Measurements from ENCODE around the gene PSEN1.

The PSEN1 gene

DNA sequence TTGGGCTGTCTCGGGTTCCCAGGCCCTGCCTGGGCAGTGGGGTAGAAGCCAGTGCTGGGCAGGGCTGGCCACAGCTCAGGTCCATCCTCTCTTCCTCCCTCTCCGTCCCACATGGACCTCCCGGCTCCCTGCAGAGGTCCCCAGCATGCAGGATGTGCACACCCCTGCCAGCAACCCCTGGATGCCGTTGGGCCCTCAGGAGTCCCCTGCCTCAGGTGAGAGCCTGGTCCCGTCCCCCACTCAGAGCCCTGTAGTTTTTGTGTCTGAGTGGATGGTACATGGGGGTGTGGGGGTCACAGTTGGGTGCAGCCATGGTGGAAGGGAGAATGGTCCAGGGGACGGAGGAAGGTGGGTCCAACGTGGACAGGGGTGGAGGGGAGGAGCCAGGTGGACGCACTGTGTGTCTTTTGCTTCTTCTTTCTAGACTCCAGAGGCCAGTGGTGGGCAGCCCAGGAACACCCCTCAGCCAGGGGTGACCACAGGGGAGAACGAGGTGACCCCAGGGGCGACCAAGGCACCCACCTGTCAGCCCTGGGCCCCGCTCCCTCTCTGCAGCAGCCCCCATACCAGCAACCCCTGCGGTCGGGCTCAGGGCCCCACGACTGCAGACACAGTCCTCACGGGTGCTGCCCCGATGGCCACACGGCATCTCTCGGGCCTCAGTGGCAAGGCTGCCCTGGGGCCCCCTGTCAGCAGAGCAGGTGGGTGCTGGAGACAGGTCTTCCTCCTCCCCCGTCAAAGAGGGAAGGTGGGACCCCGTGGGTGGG, 122.7 kb downstream of the PSEN1 start:
- DNase-seq, result no peak

DNA sequence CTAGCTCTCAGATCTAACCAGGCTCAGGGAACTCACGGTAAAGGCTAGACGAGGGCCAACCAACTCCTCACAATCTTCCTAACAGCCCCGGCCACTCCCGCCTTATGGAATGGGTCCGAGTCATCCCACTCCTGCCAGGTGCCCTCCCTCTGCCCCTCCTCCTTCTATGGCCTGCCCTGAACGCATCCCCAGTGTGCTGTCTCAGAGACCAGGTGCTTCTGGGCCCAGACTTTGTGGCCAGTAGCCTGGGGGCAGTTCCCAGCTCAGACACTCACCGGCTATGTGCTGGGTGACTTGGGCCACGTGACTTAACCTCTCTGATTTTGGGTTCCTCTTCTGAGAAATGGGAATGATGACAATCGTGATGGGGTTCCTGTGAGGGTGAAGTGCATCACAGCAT, 123.5 kb downstream of the PSEN1 start:
- no peak for DNase-seq

DNA sequence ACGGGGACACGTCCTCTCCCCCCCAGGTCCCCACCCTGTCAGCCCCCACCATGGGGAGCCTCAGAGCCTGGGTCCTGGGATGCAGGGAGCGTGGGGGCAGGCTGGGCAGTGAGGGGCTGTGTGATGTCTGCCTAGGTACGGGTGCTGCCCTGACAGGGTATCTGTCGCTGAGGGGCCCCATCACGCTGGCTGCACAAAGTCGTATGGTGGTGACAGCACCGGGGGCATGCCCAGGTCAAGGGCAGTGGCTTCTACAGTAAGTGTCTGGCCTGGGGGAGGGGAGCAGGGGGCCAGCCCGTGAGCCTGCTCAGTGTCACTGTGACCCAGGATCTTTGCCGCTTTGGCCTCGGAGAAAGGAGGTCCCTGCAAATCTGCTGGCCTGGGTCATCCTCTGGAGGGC, 124.3 kb downstream of the PSEN1 start:
- DNase-seq, result no peak

DNA sequence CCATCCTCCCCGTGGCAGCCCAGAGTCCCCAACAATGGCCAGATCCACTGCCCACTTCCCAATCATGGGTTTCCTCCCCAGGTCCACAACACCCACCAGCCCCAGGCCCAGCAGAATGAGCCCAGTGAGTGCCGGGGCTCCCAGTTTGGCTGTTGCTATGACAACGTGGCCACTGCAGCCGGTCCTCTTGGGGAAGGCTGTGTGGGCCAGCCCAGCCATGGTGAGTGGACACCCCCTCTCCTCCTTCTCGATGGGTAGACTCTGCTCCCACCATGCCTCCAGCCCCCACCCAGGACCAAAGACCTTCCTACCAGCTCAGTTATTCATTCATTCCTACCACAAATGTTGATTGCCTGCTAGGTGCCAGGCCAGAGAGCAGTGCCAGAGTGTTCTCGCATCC, 124.8 kb downstream of the PSEN1 start:
- DNase-seq, result no peak

DNA sequence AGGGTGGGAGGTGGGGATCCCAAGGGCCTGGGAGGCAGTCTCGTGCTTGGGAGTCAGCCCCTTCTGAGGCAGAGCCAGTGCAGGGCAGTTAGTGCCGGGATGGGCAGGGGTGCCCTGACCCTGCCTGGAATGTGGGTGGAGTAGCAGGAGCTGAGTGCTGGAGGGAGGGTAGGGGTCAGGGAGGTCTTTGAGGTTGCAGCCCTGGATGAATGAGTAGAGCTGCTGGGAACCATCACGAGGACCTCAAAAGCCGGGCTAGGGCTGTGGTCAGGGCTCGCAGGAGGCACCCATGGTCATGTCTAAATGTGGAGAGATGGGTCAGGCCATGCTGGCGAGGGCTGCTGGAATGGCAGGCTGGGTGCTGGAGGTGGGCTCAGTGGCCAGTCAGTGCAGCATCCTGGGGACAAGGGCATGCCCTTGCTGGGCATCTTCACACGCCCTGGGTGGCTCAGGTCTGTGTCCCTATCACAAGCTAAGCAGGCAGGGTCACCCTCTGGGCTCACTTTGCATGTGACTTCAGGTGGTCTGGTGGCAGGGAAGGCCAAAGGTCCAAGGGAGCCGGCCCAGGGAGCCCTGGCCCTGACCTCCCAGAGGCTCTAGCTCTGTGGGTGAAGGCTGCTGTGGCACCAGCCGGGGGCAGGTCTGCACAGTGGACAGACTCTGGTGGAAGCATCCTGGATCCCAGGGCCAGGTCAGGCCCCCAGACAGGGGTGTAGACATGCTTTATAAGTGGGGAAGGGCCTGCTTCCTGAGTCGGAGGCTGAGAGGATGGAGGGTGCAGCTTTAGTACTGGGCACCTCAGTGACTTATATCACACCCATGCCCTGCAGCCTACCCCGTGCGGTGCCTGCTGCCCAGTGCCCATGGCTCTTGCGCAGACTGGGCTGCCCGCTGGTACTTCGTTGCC, 125.5 kb downstream of the PSEN1 start:
- DNase-seq, result no peak

DNA sequence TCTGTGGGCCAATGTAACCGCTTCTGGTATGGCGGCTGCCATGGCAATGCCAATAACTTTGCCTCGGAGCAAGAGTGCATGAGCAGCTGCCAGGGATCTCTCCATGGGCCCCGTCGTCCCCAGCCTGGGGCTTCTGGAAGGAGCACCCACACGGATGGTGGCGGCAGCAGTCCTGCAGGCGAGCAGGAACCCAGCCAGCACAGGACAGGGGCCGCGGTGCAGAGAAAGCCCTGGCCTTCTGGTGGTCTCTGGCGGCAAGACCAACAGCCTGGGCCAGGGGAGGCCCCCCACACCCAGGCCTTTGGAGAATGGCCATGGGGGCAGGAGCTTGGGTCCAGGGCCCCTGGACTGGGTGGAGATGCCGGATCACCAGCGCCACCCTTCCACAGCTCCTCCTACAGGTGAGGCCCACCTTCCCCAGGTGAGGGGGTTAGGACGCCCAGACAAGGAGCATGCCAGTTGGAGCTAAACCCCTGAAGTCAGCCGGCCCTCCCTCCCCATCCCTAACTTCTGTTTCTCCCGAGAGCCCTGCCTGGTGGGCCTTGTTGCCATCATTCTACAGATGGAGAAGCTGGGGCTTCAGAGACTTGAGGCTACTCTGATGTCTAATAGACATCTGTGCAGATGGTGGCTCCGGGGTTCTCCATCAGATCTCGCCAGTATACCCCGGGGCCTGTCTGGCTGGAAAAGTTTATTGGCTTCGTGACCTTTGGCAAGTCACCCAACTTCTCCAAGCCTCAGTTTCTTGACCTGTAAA, 126.3 kb downstream of the PSEN1 start:
- DNase-seq, result no peak

DNA sequence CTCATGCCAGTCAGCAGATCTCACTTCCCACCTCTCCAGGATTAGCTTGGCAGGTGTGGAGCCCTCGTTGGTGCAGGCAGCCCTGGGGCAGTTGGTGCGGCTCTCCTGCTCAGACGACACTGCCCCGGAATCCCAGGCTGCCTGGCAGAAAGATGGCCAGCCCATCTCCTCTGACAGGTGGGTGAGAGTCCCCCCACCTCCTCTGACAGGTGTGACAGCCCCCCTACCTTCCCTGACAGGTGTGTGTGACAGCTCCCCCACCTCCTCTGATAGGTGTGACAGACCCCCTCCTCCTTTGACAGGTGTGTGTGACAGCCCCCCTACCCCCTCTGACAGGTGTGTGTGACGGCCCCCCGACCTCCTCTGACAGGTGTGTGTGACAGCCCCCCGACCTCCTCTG, 127.3 kb downstream of the PSEN1 start:
- DNase-seq, result no peak

DNA sequence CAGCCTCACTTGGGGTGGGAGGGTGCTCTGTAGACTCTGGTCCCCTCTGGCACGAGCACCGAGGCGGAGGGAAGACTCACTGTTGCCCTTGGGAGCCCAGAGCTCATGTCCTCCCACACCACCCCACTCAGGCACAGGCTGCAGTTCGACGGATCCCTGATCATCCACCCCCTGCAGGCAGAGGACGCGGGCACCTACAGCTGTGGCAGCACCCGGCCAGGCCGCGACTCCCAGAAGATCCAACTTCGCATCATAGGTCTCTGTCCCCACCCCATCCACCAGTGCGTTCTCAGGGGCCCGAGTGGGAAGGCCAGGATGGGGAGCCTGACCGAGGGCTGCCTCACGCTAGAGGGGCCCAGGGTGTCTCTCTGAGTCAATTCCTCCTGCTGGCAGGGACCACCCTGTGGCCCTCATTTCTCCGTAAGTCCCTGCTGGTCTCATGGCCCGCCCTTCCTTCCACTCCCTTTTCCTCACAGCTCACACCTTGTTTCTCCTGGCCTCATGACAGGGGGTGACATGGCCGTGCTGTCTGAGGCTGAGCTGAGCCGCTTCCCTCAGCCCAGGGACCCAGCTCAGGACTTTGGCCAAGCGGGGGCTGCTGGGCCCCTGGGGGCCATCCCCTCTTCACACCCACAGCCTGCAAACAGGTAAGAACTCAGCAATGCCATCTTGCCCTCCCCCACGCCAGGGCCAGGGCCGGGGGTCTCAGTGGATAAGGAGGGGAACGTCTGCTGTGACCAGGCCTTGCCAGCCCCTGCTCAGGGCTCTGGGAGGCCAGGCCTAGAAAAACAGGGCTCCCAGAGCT, 128.0 kb downstream of the PSEN1 start:
- DNase-seq, result no peak

DNA sequence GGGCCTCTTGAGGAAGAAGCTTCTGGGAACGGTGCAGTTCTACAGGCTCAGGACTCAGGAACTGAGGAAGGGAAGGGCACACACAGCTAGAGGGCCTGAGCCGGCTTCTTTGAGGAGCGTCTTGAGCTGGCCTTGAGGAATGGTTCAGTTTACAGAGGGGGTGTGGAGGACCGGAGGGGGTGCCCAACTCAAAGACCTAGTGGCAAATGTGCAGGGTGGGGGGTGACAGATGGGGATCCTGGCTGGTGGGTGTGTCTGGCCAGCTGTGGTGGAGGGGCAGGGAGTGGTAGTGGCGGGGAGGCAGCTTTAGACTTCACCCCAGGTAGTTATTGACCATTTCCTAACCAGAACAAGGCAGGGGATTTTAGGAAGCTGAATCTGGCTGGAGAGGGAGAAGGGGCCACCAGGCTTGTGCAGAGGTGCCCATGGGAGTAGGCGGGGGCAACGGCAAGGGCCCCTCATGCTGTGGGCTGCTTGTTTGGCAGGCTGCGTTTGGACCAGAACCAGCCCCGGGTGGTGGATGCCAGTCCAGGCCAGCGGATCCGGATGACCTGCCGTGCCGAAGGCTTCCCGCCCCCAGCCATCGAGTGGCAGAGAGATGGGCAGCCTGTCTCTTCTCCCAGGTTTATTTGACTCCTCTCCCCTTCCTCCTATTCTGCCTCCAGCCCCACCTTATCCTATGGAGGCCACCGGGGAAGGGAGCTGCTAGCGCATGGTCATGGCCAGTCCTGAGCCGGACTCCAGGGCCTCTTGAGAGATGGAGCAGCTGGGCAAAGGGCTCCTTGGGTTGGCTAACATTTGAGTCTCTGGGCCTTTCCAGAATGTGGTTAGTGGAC, 128.8 kb downstream of the PSEN1 start:
- no peak for DNase-seq

DNA sequence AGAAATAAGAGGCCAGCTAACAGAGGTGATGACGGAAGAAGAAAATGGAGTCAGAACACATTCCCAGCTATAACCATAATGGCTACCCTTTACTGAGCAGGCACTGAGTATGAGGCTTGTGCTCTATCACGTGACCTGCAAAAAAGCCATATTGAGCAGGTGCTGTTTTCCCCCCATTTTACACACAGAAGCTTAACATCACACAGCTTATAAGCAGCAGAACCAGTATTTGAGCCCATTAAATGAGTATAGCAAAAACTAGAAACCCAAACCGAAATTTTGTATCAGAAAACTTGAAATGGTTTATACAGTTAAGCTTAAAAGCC, 129.4 kb downstream of the PSEN1 start:
- DNase-seq, result no peak

DNA sequence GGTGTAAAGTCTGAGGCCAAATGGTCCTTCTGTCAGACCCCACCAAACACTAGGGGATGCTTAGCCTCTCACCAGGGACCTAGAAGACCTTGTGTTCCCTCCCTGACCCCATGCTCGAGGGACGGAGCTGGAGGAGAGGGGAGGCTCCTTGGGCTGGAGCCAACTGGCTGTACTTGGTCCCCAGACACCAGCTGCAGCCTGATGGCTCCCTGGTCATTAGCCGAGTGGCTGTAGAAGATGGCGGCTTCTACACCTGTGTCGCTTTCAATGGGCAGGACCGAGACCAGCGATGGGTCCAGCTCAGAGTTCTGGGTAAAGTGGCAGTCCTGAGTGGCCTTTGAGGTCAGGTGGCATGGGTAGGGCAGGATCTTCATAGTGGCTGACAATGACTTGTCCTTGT, 130.0 kb downstream of the PSEN1 start:
- DNase-seq, result no peak

DNA sequence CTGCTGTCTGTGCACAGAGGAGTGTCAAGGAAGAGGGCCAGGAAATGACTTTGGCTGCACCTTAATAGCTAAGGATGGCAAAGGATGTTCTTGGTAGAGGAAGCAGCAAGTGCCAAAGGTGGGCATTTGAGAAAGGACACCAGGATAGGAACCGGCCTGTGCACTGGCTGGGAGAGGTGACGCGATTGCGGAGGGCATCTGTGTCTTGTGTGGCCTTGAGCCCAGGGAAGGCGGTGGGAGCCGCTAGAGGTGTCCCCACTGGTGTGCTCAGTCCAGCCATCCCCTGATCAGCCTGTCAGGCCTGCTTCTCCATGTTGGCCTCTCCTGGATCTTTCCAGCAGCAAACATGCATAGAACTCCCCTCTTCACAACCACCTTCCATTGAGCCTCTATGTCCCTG, 131.2 kb downstream of the PSEN1 start:
- DNase-seq, result no peak

DNA sequence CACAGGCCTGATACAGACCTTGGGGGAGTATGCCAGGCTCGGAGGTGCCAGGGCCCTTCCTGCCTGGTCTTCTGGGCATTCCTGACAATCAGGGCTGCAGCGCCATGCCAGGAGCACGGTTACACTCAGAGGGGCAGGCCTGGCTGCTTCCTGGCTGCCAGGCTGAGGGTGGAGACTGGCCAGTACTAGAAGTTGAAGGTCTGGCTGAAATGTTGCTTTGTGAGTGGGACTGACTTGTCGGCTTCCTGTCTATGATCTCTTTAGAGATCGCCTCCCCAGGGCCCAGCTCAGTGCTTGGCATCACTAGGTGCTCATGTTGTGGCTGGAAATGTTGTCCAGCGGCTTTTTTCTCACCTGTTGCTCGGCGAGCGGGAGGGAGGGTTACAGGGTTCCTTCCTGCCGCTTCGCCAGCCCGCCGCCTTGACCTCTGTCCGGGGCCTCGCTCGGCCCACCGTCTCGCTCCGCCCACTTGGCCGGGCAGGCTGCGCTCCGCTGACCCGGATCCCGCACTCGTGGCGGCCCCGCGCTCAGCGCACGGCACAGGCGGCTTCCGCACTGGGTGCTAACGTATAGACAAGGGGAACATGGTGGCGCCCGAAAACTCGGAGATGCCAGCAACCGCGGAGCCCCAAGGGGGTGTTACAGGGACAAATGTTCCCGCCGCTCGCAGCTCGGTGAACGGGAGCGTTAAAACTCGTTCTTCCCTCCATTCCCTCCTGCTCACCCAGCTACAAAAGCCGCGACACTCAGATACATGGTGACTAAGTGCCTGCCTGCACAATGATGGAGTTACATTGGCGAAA, 133.6 kb downstream of the PSEN1 start:
- no peak for DNase-seq

DNA sequence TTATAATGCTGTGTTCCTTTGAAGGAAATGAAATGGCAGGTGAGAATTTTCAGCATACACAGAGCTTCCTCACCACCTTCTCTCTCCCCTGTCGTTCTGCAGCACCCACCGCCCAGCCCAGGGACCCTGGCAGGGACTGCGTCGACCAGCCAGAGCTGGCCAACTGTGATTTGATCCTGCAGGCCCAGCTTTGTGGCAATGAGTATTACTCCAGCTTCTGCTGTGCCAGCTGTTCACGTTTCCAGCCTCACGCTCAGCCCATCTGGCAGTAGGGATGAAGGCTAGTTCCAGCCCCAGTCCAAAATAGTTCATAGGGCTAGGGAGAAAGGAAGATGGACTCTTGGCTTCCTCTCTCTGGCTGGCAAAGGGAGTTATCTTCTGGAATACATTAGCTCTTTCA, 136.1 kb downstream of the PSEN1 start:
- no peak for DNase-seq
